ENCODE data around the gene NTF4.
"Not testable (repeated sequence)": the region's sequence is repeated elsewhere in the genome, so short reads cannot be mapped to it uniquely, and the experiment has no call there.

NTF4 gene

GRCh38 chr19:49057636-49058234 lies 6.9 kb downstream of the NTF4 start, which contains the start of gene CGB7:
Gene CGB7, minus strand, starts transcription at chr19:49057749. Its CDS starts 2,374 bp downstream, at chr19:49055375.
- DNase-seq (ENCODE audit: low read depth, low spot score), result no peak

- not testable (repeated sequence) for DNase-seq (ENCODE audit: low read depth, low spot score)
Measured at GRCh38 chr19:49056902-49057596, 7.6 kb downstream of the NTF4 start.

- no peak for DNase-seq (ENCODE audit: low read depth, low spot score)
Measured at GRCh38 chr19:49056101-49056901, 8.3 kb downstream of the NTF4 start.

GRCh38 chr19:49050376-49051033 lies 14.1 kb downstream of the NTF4 start:
- DNase-seq (ENCODE audit: low read depth, low spot score), result not testable (repeated sequence)

DNA sequence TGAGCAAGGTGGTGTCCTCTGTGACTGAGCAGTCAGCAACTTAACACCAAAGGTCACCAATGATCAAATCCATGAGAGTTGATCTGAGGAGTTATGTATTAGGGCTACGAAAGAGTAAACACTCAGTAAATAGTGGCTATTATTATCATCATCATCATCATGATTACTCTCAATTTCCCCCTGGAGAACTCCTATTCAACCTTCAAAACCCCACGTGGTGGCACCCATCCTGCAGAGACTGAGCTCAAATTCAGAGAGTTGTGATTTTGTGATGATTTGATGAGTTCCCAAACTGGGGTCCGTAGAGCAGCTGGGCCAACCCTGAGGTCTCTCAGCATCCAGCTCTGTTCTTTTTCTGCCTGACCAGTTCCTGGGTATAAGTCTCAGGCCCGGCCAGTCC lies 14.8 kb downstream of the NTF4 start:
- DNase-seq (ENCODE audit: low read depth, low spot score), result not testable (repeated sequence)

DNA sequence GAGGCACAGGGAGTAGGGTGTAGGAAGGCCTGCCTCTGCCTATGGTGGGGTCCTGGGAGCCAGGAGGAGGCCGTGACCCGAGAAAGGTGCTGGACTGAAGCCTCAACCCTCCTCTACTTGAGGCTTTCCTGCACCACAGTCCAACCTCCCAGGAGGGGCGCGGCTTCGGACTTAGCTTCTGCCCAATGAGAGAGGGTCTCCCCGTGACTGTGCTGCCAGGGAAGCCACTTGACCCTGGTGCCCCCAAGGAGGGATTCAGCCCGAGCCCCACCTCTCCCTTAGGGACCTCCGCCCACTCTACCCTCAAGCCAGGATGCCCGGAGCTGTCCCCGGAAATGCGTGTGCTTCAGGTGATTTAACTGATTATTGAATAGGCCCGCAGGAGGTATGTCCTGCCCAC lies 15.6 kb downstream of the NTF4 start, which contains the start of gene CGB8:
TSS of gene CGB8 (minus strand) at position 101 of the 400 bp plus-strand sequence. CDS start 372 bp downstream, outside the sequence.
- not testable (repeated sequence) for DNase-seq (ENCODE audit: low read depth, low spot score)

DNA sequence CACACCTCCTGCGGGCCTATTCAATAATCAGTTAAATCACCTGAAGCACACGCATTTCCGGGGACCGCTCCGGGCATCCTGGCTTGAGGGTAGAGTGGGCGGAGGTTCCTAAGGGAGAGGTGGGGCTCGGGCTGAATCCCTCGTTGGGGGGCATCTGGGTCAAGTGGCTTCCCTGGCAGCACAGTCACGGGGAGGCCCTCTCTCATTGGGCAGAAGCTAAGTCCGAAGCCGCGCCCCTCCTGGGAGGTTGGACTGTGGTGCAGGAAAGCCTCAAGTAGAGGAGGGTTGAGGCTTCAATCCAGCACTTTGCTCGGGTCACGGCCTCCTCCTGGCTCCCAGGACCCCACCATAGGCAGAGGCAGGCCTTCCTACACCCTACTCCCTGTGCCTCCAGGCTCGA lies 21.1 kb downstream of the NTF4 start, which contains the start of gene CGB5:
TSS of gene CGB5 (plus strand) at position 301 of the 400 bp plus-strand sequence. CDS start 362 bp downstream, outside the sequence.
- DNase-seq (ENCODE audit: low read depth, low spot score), result not testable (repeated sequence)

- DNase-seq (ENCODE audit: low read depth, low spot score), result not testable (repeated sequence)
Measured at GRCh38 chr19:49042666-49043065, 22.0 kb downstream of the NTF4 start.

GRCh38 chr19:49042177-49042576 lies 22.4 kb downstream of the NTF4 start:
- DNase-seq (ENCODE audit: low read depth, low spot score), result no peak

GRCh38 chr19:49039736-49040135 lies 24.9 kb downstream of the NTF4 start:
- not testable (repeated sequence) for DNase-seq (ENCODE audit: low read depth, low spot score)

DNA sequence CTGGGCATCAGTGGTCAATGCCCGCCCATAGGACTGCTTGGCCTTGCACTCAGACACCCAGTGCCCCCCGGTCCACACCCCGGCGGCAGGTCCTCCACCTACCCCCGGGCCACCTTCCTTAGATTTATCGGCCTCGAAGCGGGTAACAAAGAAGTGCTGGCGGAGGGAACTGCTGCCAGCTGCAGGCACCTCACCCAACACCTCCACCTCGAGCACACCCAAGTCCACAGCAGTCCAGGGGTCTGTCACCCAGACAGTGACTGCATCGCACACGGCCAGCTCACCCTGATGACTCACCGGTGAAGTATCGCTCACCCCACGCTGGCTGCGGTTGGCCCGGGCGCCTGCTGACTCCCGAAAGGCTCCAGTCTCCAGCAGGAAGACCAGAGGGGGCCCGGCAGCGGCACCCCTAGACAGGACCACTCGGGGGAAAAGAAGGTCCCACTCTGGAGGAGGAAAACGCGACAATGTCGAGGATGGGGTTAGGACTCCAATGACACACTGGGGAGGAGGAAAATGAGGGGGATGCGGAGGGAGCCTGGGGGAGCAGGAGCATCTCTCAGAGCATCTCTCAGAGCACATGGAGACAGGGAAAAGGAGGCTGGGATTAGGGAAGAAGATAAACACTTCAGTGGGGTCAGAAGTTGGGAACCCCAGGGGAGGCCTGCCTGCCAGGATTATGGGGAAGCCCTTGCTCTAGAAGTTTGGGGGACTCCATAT lies 25.9 kb downstream of the NTF4 start:
- not testable (repeated sequence) for DNase-seq (ENCODE audit: low read depth, low spot score)

GRCh38 chr19:49038111-49038510 lies 26.5 kb downstream of the NTF4 start:
- DNase-seq (ENCODE audit: low read depth, low spot score), result not testable (repeated sequence)

DNA sequence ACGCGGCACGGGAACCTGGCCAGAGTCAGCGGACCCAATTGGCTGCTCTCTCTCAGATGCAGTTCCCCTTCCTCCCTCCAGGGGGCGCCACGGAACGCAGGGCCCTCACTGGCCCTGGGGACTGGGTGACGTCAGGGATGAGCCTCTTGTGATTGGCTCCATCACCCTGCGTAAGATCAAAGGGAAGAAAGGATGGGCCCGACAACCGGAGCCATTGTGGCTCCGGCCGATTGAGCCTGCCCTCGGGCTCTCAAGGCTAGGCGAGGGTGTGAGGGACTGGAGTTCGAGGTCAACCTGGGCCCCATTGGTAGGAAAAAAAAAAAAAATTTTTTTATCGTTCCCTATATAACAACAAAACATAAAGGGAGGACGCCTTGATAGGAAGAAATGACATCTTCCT lies 27.8 kb downstream of the NTF4 start, which contains the start of gene CGB1:
TSS of gene CGB1 (minus strand) at position 81 of the 400 bp plus-strand sequence. CDS start 184 bp downstream, outside the sequence.
- not testable (repeated sequence) for DNase-seq (ENCODE audit: low read depth, low spot score)

DNA sequence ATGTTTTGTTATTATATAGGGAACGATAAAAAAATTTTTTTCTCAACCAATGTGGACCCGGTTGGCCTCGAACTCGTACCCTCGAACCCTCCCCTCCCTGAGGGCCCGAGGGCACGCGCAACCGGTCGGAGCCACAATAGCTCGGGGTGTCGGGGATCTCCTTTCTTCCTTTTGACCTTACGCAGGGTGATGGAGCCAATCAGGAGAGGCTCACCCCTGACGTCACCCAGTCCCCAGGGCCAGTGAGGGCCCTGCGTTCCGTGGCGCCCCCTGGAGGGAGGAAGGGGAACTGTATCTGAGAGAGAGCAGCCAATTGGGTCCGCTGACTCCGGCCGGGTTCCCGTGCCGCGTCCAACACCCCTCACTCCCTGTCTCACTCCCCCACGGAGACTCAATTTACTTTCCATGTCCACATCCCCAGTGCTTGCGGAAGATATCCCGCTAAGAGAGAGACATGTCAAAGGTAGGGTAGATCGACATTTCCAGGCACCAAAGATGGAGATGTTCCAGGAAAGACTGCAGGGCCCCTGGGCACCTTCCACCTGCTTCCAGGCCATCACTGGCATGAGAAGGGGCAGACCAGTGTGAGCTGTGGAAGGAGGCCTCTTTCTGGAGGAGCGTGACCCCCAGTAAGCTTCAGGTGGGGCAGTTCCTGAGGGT lies 32.8 kb downstream of the NTF4 start, which contains the start of gene CGB2:
TSS of gene CGB2 (plus strand) at position 249 of the 660 bp plus-strand sequence. CDS start at position 455, 206 bp downstream.
- DNase-seq (ENCODE audit: low read depth, low spot score), result not testable (repeated sequence)

DNA sequence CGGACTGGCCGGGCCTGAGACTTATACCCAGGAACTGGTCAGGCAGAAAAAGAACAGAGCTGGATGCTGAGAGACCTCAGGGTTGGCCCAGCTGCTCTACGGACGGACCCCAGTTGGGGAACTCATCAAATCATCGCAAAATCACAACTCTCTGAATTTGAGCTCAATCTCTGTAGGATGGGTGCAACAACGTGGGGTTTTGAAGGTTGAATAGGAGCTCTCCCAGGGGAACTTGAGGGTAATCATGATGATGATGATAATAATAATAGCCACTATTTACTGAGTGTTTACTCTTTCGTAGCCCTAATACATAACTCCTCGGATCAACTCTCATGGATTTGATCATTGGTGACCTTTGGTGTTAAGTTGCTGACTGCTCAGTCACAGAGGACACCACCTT lies 34.3 kb downstream of the NTF4 start:
- DNase-seq (ENCODE audit: low read depth, low spot score), result not testable (repeated sequence)

DNA sequence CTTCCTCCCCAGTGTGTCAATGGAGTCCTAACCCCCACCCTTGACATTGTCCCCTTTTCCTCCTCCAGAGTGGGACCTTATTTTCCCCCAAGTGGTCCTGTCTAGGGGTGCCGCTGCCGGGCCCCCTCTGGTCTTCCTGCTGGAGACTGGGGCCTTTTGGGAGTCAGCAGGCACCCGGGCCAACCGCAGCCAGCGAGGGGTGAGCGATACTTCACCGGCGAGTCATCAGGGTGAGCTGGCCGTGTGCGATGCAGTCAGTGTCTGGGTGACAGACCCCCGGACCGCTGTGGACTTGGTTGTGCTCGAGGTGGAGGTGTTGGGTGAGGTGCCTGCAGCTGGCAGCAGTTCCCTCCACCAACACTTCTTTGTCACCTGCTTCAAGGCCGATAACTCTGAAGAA lies 34.9 kb downstream of the NTF4 start:
- DNase-seq (ENCODE audit: low read depth, low spot score), result not testable (repeated sequence)

DNA sequence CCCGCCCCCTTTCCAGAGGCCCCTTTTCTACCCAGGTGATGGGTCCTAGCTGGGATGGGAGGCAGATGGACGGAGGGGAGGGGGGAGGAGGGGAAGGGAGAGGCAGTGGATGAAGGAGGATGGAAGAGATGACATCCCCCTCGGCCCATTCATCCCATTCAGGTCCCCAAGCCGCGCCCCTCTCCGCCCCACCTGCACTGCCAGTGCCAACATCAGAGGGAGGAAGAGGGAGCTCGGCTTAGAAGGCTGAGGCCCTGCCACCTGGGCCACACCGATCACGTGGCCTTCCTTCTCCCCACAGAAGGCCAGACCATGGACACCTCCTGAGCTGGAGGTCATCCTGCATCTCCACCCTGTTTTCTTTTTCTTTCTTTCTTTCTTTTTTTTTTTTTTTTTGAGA lies 35.9 kb downstream of the NTF4 start:
- not testable (repeated sequence) for DNase-seq (ENCODE audit: low read depth, low spot score)

GRCh38 chr19:49025599-49025998 lies 39.0 kb downstream of the NTF4 start:
- DNase-seq (ENCODE audit: low read depth, low spot score), result not testable (repeated sequence)

DNA sequence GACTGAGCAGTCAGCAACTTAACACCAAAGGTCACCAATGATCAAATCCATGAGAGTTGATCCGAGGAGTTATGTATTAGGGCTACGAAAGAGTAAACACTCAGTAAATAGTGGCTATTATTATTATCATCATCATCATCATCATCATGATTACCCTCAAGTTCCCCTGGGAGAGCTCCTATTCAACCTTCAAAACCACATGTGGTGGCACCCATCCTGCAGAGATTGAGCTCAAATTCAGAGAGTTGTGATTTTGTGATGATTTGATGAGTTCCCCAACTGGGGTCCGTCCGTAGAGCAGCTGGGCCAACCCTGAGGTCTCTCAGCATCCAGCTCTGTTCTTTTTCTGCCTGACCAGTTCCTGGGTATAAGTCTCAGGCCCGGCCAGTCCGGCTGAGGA lies 39.5 kb downstream of the NTF4 start:
- DNase-seq (ENCODE audit: low read depth, low spot score), result not testable (repeated sequence)

DNA sequence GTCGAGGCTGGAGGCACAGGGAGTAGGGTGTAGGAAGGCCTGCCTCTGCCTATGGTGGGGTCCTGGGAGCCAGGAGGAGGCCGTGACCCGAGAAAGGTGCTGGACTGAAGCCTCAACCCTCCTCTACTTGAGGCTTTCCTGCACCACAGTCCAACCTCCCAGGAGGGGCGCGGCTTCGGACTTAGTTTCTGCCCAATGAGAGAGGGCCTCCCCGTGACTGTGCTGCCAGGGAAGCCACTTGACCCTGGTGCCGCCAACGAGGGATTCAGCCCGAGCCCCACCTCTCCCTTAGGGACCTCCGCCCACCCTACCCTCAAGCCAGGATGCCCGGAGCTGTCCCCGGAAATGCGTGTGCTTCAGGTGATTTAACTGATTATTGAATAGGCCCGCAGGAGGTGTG lies 40.4 kb downstream of the NTF4 start, which contains the start of gene CGB3:
TSS of gene CGB3 (minus strand) at position 101 of the 400 bp plus-strand sequence. CDS start 362 bp downstream, outside the sequence.
- not testable (repeated sequence) for DNase-seq (ENCODE audit: low read depth, low spot score)

Data from brain pericyte (primary cell).